ENCODE measurements around the gene OLIG2.

OLIG2 gene

DNA sequence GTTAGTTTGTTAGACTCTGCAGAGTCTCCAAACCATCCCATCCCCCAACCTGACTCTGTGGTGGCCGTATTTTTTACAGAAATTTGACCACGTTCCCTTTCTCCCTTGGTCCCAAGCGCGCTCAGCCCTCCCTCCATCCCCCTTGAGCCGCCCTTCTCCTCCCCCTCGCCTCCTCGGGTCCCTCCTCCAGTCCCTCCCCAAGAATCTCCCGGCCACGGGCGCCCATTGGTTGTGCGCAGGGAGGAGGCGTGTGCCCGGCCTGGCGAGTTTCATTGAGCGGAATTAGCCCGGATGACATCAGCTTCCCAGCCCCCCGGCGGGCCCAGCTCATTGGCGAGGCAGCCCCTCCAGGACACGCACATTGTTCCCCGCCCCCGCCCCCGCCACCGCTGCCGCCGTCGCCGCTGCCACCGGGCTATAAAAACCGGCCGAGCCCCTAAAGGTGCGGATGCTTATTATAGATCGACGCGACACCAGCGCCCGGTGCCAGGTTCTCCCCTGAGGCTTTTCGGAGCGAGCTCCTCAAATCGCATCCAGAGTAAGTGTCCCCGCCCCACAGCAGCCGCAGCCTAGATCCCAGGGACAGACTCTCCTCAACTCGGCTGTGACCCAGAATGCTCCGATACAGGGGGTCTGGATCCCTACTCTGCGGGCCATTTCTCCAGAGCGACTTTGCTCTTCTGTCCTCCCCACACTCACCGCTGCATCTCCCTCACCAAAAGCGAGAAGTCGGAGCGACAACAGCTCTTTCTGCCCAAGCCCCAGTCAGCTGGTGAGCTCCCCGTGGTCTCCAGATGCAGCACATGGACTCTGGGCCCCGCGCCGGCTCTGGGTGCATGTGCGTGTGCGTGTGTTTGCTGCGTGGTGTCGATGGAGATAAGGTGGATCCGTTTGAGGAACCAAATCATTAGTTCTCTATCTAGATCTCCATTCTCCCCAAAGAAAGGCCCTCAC is at the start of gene OLIG2:
Gene OLIG2 (plus strand): TSS at position 447 of the 954 bp plus-strand sequence. CDS start 928 bp downstream, outside the sequence.
- no peak for DNase-seq (ENCODE audit: low spot score)

DNA sequence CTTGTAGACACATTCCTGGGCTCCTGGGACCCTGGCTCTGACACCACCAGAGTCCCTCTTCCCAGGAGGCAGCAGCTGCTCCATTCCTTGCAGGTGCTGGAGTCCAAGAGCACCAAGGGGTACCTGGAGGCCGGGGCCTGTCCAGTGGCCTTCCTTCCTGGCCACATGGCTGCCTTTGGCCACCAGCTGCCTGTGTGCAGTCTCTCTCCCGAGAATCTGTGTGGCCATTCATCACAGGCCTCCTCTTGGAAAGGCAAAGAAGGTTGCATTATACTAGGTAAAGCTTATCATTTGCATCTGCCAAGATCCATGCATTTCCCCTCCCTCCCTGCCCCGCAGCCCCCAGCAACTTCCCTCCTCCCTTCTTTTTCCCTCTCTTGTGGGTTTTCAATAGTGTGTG is 48.9 kb upstream of the OLIG2 start:
- no peak for DNase-seq (ENCODE audit: low spot score)

- no peak for DNase-seq (ENCODE audit: low spot score)
These were observed 48.5 kb upstream of the OLIG2 start for GRCh38 chr21:32977216-32977615.

DNA sequence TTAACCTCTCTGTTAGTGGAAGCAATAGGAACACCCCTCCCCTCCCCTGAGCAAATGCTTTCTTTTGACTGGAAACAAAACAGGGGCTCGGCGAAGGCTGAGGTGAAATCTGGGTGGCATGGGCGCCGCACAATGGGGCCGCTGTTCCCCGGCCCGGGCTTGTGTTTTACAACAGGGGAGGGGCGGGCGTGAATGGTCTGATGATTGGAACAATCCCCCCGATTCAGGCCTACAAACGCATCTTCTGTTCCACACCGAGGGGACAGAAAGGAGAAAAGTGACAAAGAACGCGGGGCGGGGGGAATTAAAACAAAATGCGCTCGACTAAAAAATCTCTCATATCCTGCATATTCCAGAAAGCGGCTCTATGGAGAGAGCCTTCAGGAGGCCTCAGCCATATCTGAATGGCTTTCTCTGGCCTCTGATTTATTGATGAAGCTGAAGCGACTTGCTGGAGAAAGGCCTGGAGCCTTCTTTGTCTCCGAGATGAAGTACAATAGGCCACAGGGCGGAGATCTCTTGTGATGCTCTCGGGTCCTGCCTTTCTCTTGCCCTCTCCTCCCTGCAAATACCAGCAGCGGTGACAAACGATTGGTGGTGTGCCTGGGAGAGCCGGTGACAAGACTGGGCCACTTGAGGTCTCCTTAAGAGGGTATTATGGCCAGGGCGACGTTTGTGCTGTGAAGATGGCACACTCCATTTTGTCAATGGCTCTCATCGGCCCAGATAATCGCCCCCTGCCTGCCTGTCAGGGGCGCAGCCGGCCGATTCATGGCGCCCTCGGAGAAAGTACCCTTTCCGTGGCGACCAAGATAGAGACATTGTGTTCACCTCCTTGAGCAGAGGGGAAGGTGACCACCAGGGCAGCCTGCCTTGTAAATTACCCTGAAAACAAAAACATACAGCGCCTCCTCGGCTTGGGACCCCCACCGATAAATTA is 47.1 kb upstream of the OLIG2 start:
- no peak for DNase-seq (ENCODE audit: low spot score)

DNA sequence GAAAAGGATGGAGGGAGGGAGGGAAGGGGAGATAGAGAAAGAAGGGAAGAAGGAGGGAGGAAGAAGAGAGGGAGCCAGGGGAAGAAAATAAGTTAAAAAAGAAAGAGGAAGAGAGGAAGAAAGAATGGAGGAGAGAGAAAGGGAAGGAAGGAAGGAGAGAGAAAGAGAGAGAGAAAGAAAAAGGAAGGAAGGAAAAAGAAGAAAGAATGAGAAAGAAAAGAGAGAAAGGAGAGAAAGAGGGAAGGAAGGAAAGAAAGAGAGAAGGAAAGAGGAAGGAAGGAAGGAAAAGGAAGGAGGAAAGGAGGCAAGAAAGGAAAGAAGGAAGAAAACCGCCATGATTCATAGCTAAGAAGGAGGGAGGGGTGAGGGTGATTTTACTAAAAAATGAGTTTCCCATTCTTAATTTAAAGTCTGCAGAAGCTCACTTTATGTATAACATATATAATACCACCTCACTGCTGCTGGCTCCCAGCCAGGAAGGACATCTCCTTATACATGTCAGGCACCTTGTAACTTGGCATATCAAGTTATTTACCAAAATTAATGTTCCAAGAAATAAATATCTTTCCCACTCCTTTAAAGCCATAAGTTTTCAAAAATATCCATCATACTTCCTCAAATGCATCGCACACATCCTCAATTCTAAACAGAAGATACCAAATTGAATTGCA is 46.0 kb upstream of the OLIG2 start:
- no peak for DNase-seq (ENCODE audit: low spot score)

- DNase-seq (ENCODE audit: low spot score) = no peak
These were observed 44.6 kb upstream of the OLIG2 start for GRCh38 chr21:32981096-32981495.

DNA sequence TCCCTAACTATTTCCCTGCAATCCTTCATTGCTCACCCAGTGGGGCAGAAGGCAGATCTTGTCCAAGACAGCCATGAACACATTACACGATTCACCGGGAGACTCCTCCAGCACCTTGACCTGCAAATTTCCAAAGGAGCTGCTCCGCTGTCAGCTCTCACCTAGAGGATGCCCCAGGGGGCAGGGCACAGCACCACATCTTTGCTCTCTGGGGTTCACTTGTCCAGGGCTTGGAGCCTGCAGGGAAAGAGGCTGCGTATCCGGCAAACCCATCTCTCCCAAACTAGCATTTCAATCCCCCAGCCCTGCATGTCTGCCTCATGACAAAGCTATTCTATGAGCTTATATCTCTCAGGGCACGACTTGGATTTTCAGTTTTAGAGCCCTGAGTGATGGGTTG is 35.1 kb upstream of the OLIG2 start:
- no peak for DNase-seq (ENCODE audit: low spot score)

GRCh38 chr21:32991361-32991760 is 34.4 kb upstream of the OLIG2 start:
- DNase-seq (ENCODE audit: low spot score) = no peak

DNA sequence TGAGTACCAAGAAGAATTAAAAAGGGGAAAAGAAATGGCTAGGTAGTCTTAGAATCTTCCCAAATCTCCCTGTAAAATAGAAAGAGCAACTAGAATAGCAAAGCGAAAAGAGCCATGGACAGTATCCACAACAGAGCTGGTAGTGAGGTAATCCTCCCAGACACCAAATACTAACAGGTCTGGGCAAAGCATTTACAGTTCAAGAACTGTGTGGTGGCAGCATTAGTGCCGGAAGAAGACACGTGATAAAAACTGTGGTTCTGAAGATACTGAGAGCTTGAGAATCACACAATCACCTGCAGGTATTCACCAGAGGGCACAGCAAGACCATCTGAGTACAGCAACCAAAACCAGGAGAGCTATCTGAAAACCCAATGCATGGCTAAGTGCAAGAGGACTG is 31.8 kb upstream of the OLIG2 start:
- DNase-seq (ENCODE audit: low spot score) = no peak

- DNase-seq (ENCODE audit: low spot score) = peak; percentile 50
These were observed 31.4 kb upstream of the OLIG2 start for GRCh38 chr21:32994305-32994704.

DNA sequence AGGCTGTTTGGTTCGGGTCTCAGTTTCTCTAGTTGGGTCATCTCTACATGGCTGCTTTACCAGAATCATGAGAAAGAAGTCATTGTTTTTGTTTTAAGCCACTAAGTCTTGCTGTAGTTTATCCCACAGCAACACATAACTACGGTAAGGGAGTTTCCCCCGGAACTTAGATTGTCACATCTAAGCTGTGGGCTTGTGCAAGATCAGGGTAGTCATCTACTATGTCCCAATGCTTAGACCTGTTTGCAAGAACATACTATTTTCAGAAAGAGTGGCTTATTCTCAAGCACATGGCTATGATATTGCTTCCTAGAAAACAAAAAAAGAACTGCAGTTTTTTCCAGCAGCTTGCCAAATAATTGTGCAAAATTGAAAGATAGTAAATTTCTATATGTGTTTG is 18.0 kb upstream of the OLIG2 start:
- no peak for DNase-seq (ENCODE audit: low spot score)

GRCh38 chr21:33008333-33009051 is 17.2 kb upstream of the OLIG2 start:
- DNase-seq (ENCODE audit: low spot score) = no peak

DNA sequence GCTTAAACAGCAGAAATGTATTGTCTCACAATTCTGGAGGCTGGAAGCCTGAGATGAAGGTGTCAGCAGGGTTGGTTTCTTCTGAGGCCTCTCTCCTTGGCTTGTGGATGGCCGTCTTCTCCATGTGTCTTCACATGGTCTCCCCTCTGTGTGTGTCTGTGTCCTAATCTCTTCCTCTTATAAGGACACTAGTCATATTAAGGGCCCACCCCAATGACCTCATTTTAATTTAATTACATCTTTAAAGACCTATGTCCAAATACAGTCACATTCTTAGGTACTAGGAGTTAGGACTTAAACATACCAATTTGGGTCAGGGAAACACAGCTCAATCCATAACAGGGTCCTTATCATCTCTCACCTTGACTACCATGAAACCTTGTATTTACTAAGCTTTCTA is 14.8 kb upstream of the OLIG2 start:
- DNase-seq (ENCODE audit: low spot score) = no peak

- DNase-seq (ENCODE audit: low spot score) = peak; percentile 94
These were observed 14.3 kb upstream of the OLIG2 start for GRCh38 chr21:33011462-33011861.

- no peak for DNase-seq (ENCODE audit: low spot score)
These were observed 12.1 kb upstream of the OLIG2 start for GRCh38 chr21:33013626-33014025.

- DNase-seq (ENCODE audit: low spot score) = no peak
These were observed 11.4 kb upstream of the OLIG2 start for GRCh38 chr21:33014331-33014730.

- no peak for DNase-seq (ENCODE audit: low spot score)
These were observed 10.6 kb upstream of the OLIG2 start for GRCh38 chr21:33015096-33015495.

DNA sequence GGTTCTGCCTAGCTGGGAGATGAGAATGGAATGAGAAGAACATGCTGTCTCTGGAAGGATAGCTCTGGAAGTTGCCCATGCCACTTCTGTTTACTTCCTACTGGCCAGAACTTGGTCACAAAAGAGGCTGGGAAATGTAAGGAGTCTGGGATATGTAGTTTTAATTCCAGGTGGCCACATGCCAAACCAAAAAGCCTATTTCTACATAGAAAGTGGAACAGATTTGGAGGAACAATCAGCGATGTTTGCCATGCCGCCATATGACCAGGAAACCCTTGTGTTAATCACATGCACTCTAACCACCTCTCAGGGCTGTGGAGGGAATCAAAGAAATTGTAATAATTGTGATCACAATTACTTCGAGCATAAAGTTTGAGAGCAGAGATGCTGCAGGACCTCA is 10.0 kb upstream of the OLIG2 start:
- DNase-seq (ENCODE audit: low spot score) = no peak

DNA sequence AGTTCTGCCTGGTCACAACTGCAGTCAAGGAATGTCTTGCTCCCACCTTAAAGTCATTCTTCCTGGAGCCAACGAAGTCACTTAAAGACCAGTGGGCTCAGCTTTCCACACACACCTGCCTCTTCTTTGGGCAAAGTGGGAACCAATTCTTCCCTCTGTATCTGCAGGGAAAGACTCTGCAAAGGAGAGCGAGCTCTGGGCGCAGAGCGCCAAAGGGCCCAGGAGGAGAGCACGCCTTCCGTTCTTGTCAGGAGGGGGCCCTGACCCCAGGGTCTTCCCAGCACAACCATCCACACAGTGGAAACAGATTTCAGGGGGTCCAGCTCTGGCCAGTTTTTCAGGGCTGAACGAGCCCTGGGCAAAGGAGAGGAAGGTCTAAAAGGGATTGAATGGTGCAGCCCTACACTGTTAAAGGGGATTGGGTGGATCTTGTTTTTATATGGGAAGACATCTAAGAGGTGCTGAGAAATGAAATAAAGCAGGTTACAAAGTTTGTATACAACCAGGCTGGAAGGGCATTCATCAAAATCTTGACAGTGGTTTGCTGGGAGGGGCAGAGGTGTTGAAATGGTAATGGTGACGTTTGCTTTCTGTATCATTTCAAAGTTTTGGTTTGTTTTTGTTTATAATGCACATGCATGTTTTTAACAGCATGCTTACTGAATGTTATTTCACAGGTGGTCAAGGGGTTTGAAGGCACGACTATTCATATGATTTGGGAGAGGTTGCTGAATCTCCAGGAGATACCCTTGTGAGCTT is 6.8 kb upstream of the OLIG2 start:
- no peak for DNase-seq (ENCODE audit: low spot score)

DNA sequence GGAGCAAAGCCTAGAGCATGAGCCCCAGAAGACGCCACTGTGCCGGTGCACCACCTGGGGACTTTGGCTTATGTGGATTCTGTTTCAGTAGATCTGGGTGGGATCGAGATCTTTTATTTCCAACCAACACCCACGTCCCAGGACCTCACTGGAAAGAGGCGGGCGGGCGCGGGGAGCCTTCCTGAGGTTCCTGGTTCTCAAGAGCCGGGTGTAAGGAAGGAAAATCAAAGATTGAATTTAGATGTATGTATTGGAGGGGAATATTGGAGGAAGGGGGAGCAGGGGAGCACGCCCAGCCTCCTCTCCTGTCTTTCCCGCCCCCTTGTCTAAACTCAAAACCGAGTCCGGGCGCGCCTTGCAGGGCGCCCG is 6.2 kb upstream of the OLIG2 start:
- no peak for DNase-seq (ENCODE audit: low spot score)

Measured in AG08395 (cell line).